ENCODE data around the gene RAPGEF3.

The RAPGEF3 gene

GRCh38 chr12:47752121-47752520 lies 6.6 kb downstream of the RAPGEF3 start:
- H3K27ac ChIP-seq, result peak overlapping the region; percentile 93
- TF ChIP-seq CTCF (conservative IDR thresholded peaks at IDR 0.05; ENCODE audit: low read depth), result no peak
- CTCF ChIA-PET, result interaction anchor here (0.9 to 5.2 kb wide), 2 partner anchors 9 to 20 kb away, joined by 3 to 36 read pairs; no protein-coding TSS in a partner anchor
- POLR2A ChIA-PET (ENCODE audit: low non-redundant PET), result no interaction called here
- DNase-seq (ENCODE audit: low spot score), result no peak

- DNase-seq (ENCODE audit: low spot score), result no peak
- peak overlapping the region; percentile 93 for H3K27ac ChIP-seq
- TF ChIP-seq CTCF (conservative IDR thresholded peaks at IDR 0.05; ENCODE audit: low read depth), result no peak
- ChIA-PET POLR2A (ENCODE audit: low non-redundant PET) (no interaction called here), CTCF (interaction anchor here (0.9 kb wide), 1 partner anchor 21 kb away, joined by 3 read pairs; no protein-coding TSS in a partner anchor)
Measured at GRCh38 chr12:47751561-47751960, 7.1 kb downstream of the RAPGEF3 start.

- no peak for TF ChIP-seq CTCF (conservative IDR thresholded peaks at IDR 0.05; ENCODE audit: low read depth)
- H3K27ac ChIP-seq, result peak overlapping the region; percentile 93
- CTCF ChIA-PET, result interaction anchor here (0.9 kb wide), 1 partner anchor 21 kb away, joined by 3 read pairs; no protein-coding TSS in a partner anchor
- POLR2A ChIA-PET (ENCODE audit: low non-redundant PET), result no interaction called here
- DNase-seq (ENCODE audit: low spot score), result no peak
Measured at GRCh38 chr12:47750916-47751470, 7.7 kb downstream of the RAPGEF3 start.

- POLR2A ChIA-PET (ENCODE audit: low non-redundant PET), result no interaction called here
Measured at GRCh38 chr12:47750229-47750798, 8.4 kb downstream of the RAPGEF3 start.

GRCh38 chr12:47748899-47749298 lies 9.8 kb downstream of the RAPGEF3 start:
- TF ChIP-seq CTCF (conservative IDR thresholded peaks at IDR 0.05; ENCODE audit: low read depth), result no peak
- H3K27ac ChIP-seq, result no peak overlapping the region
- ChIA-PET CTCF (interaction anchor here (0.6 to 0.8 kb wide), 2 partner anchors 22 to 519 kb away, joined by 3 read pairs; no protein-coding TSS in a partner anchor), POLR2A (ENCODE audit: low non-redundant PET) (no interaction called here)
- DNase-seq (ENCODE audit: low spot score), result no peak

More at GRCh38 chr12:47750229-47750798, 8.4 kb downstream of the RAPGEF3 start:
- H3K27ac ChIP-seq, result peak overlapping the region; percentile 93
- TF ChIP-seq CTCF (conservative IDR thresholded peaks at IDR 0.05; ENCODE audit: low read depth), result no peak
- CTCF ChIA-PET, result no interaction called here
- no peak for DNase-seq (ENCODE audit: low spot score)

GRCh38 chr12:47748507-47748828 lies 10.2 kb downstream of the RAPGEF3 start:
- no peak for DNase-seq (ENCODE audit: low spot score)
- CTCF ChIA-PET, result interaction anchor here (0.5 to 0.8 kb wide), 3 partner anchors 21 to 519 kb away, joined by 3 read pairs; no protein-coding TSS in a partner anchor
- TF ChIP-seq CTCF (conservative IDR thresholded peaks at IDR 0.05; ENCODE audit: low read depth), result no peak
- POLR2A ChIA-PET (ENCODE audit: low non-redundant PET), result no interaction called here
- H3K27ac ChIP-seq, result no peak overlapping the region

Measured in RWPE1 (cell line).